GM19328 (cell line): Measurements from ENCODE around the gene GGTA1.
"Not testable (repeated sequence)": the region's sequence is repeated elsewhere in the genome, so short reads cannot be mapped to it uniquely, and the experiment has no call there.

Experiments
- ATAC-seq: cut with Tn5 transposase; IDR thresholded peaks from one replicate; pipeline ENCODE4 v1.9.1; 2021; ENCODE audit warnings: mild to moderate bottlenecking, moderate library complexity; ENCODE audit not compliant: unreplicated experiment

Gene GGTA1

GRCh38 chr9:121463026-121463807 lies 36.4 kb downstream of the GGTA1 start:
- ATAC-seq, result no peak

- no peak for ATAC-seq
Observed at GRCh38 chr9:121459513-121459912, 40.1 kb downstream of the GGTA1 start.

GRCh38 chr9:121458449-121458848 lies 41.2 kb downstream of the GGTA1 start:
- ATAC-seq, result not testable (repeated sequence)

- no peak for ATAC-seq
Observed at GRCh38 chr9:121455527-121456239, 44.0 kb downstream of the GGTA1 start.

- ATAC-seq, result no peak
Observed at GRCh38 chr9:121454972-121455371, 44.7 kb downstream of the GGTA1 start.

- no peak for ATAC-seq
Observed at GRCh38 chr9:121453232-121453892, 46.3 kb downstream of the GGTA1 start.

- ATAC-seq, result no peak
Observed at GRCh38 chr9:121452085-121452484, 47.6 kb downstream of the GGTA1 start.

- no peak for ATAC-seq
Observed at GRCh38 chr9:121451586-121451985, 48.1 kb downstream of the GGTA1 start.

- no peak for ATAC-seq
Observed at GRCh38 chr9:121450241-121450640, 49.4 kb downstream of the GGTA1 start.

- no peak for ATAC-seq
Observed at GRCh38 chr9:121449786-121450185, 49.9 kb downstream of the GGTA1 start.

- ATAC-seq, result no peak
Observed at GRCh38 chr9:121447321-121447834, 52.3 kb downstream of the GGTA1 start.

GRCh38 chr9:121445986-121446385 lies 53.7 kb downstream of the GGTA1 start:
- no peak for ATAC-seq

GRCh38 chr9:121443981-121444380 lies 55.7 kb downstream of the GGTA1 start:
- no peak for ATAC-seq

GRCh38 chr9:121441165-121441564 lies 58.5 kb downstream of the GGTA1 start:
- ATAC-seq, result no peak

GRCh38 chr9:121439711-121440664 lies 59.7 kb downstream of the GGTA1 start:
- ATAC-seq, result no peak

- no peak for ATAC-seq
Observed at GRCh38 chr9:121439016-121439415, 60.6 kb downstream of the GGTA1 start.

GRCh38 chr9:121437891-121438290 lies 61.8 kb downstream of the GGTA1 start:
- ATAC-seq, result no peak

GRCh38 chr9:121437046-121437445 lies 62.6 kb downstream of the GGTA1 start:
- ATAC-seq, result not testable (repeated sequence)

- no peak for ATAC-seq
Observed at GRCh38 chr9:121434969-121435368, 64.7 kb downstream of the GGTA1 start.

- no peak for ATAC-seq
Observed at GRCh38 chr9:121427899-121428298, 71.7 kb downstream of the GGTA1 start.
